ENCODE measurements around the gene TTC21B.
"Not testable (repeated sequence)": the region's sequence is repeated elsewhere in the genome, so short reads cannot be mapped to it uniquely, and the experiment has no call there.

Gene TTC21B

GRCh38 chr2:165877565-165878550, 75.7 kb downstream of the TTC21B start:
- no peak for FAIRE-seq

DNA sequence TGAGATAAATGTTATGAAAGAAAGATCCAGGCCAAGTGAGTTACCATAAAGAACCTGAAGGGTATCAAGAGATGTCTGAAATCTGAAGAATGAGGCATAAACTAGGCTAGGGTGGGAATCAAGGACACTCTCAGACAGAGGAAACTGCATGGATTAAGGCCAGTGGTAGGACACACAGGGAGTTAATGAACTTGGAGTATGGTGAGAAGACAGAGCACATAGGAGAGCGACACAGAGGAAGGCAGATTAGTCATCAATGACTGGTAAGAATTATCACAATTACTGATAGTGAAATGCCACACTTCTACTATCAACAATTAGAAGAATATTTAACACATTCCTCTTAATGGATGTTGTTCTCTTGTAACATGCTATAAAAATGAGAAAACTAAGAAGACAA, 76.9 kb downstream of the TTC21B start:
- no peak for FAIRE-seq

DNA sequence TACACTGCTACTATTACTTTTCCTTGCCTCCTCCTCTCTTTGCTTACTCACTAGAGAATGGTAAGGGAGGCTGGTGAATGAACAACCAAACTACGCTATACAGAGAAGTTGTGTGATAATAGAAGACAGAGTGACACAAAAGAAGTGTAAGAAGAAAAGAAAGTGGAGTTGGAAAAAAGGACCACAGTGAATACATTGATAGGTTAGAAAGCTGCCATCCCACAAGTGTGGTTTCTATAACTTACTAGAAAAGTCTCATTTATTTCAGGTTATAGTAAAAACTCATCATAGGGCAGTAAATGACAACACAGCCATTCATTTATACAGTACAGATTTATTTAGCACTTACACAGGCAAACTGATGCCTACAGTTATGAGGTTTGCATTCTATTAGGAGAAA, 77.3 kb downstream of the TTC21B start:
- no peak for FAIRE-seq

DNA sequence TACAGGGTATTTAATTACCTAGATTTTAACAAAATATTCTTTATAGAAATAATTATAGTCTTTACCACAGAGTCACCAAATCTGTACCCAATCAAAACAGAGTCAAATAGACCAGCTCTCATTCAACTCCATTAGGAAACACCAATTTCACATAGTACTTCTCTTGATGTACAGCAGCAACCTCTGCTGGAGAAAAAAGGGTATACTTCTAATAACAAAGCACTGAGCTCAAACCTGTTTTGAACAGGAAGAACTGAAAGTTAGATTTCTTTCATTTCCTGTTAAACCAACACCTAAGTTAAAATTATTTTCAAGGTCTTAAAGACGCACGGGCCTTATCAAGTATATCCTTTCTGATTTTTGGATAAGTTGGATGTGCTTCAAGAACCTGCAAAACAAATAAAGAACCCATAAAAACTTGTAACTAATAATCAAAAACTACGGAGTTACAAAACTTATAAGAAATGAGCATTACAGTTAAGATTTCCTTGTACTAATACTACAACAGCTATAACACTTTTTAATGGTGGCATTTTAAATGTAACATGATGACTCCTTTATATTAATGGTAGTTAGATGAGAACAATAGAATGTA, 79.0 kb downstream of the TTC21B start:
- FAIRE-seq = peak; percentile 96

DNA sequence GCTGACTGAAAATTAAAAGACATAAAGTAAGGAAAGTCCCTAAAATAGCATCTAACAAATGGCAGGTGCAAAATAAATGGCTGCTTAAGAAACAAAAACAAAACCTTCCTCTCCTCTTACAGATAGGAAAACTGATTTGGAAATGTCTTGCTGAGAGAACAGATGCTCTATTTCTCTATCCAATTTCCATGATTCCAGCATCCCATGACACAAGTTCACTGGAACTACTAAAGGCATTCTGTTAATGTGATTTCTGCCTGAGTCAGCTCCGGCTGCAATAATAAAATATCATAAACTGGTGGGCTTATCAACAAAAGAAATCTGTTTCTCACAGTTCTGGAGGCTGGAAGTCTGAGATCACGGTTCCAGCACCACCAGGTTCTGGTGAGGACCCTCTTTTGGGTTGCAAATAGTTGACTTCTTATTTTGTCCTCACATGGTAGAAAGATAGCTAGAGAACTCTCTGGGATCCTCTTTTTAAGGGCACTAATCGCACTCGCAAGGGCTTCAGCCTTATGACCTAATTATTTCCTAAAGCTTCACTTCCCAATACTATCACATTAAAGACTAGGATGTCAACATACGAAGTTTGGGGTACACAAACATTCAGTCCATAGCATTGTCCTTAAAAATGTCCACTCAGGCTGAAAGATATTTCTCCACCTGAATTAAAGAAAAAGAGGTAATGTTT, 81.3 kb downstream of the TTC21B start:
- no peak for FAIRE-seq

DNA sequence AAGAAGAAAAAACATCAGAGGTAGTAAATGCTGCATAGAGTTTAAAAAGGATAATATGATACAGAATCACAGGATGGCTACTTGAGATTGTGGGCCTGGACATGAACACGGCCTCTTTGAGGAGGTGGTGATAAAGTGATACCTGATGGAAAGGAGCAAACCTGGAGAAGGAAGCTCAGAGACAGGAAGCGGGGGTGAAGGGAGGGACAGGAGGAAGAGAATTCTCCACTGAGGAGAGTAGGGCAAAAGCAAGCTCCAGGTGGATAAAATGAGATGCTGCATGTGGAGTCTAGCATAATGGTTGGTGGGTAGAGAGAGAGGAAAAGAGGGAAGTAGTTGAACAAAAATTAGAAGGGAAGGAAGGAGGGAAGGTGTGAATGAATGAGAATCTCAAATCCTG, 82.6 kb downstream of the TTC21B start:
- no peak for FAIRE-seq

DNA sequence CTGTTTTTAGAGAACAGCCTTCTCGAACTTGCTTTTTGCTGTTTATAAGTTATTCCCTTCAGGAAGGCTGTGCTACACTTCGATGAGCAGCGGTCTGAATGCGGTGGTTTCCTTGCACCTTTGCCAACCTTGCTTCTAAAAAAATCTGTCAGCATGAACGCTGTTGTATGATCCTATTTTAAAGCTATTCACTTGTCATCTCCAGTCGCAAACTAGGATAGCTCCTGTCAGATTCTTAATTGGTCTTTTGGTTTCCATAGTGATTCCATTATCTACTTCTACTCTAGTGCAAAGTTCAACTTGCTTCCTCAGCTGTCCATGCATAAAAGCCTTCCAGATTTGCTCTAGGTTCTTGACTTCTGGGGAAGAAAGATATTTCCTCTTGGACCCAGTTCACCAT, 83.2 kb downstream of the TTC21B start:
- FAIRE-seq = no peak

- no peak for FAIRE-seq
Observed at GRCh38 chr2:165868211-165868610, 85.4 kb downstream of the TTC21B start.

DNA sequence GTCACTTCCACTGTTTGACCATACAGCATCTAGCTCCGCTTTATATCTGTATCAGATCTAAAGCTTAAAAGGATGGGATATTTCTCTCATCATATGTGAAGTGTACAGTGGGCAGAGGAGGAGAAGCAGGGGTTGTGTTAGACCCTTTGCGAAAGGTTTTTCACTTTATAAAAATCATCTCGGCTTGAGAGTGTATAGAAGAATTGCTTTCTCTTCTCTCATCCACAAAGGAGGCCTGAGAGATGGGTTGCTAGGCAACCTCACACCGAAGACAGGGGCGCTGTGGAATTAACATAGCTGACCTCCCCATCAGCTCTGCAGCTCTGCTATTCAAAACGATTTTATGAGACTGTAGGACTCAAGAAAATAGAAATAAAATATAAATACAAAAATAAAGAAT, 89.3 kb downstream of the TTC21B start:
- FAIRE-seq = no peak

DNA sequence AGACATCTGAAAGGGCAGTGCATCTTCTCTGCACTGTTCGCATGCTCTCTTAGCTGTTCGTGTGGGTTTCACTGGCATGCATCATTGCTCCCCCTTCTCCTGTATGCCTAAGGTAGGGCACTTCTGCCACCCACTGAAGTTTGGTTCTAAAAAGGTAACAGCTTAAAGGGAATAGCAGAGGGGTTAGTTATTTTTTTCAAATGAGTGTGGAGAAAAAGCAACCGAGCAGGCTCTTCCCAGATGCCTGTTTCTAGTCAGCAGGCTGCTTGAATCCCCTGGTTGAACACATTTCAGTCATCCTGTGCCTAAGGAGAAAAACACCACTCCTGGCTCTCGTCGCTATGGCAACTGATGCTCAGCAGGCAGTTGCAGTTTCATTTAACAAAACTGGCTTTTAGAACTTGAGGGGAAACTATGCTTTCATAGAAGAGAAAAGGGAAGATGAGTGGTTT, 89.7 kb downstream of the TTC21B start:
- no peak for FAIRE-seq

- not testable (repeated sequence) for FAIRE-seq
Observed at GRCh38 chr2:165861083-165861482, 92.5 kb downstream of the TTC21B start.

GRCh38 chr2:165859723-165860122, 93.9 kb downstream of the TTC21B start:
- not testable (repeated sequence) for FAIRE-seq

GRCh38 chr2:165857876-165858275, 95.7 kb downstream of the TTC21B start:
- FAIRE-seq = no peak

DNA sequence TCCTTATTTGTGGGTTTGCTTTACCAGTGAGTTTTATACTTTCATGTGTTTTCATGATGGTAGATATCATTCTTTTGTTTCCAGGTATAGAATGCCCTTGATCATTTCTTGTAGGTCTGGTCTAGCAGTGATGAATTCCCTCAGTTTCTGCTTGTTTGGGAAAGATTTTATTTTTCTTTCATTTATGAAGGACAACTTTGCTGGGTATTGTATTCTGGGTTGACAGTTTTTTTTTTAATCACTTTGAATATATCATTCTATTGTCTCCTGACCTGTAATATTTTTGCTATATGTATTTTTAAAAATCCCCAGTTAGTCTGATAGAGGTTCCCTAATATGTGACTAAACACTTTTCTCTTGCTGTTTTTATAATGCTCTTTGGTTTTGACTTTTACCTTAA, 101.2 kb downstream of the TTC21B start:
- no peak for FAIRE-seq

GRCh38 chr2:165847001-165847400, 106.6 kb downstream of the TTC21B start:
- FAIRE-seq = no peak

DNA sequence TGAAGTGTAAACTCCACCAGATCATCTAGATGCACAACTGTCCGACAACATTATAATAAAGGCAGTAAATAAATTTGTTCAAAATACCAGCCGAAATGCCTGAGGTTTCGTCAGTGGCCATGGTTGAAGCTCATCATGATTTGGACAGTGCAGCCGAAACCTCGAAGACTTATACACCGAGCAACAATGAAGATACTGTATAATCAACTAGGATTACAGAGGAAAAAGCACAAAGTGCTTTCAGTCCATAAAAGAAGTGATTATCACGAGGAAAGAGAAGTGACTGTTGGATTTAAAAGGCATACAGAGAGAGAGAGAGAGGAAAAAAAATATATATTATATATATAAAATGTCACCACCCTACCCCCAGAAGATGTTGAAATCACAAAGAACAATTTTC, 107.5 kb downstream of the TTC21B start:
- no peak for FAIRE-seq

GRCh38 chr2:165844216-165844615, 109.4 kb downstream of the TTC21B start:
- FAIRE-seq = no peak

DNA sequence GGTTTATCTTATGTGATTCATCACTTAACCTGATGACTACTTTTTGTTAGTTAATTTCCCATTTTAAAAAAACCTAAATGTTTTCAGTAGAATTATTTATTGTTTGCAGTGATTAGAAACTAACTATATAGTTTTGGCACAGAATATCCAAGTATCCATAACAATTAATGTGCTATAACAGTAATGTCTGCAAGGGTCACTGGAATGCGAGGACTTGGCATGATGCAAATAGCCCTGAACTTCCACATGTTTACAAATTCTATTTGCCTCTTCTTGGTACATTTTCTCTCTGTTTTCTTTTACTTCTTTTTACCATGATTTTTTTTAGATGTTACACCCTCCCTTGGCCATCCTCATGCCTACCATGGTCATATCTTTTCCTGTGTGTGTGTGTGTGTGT, 110.2 kb downstream of the TTC21B start:
- FAIRE-seq = no peak

DNA sequence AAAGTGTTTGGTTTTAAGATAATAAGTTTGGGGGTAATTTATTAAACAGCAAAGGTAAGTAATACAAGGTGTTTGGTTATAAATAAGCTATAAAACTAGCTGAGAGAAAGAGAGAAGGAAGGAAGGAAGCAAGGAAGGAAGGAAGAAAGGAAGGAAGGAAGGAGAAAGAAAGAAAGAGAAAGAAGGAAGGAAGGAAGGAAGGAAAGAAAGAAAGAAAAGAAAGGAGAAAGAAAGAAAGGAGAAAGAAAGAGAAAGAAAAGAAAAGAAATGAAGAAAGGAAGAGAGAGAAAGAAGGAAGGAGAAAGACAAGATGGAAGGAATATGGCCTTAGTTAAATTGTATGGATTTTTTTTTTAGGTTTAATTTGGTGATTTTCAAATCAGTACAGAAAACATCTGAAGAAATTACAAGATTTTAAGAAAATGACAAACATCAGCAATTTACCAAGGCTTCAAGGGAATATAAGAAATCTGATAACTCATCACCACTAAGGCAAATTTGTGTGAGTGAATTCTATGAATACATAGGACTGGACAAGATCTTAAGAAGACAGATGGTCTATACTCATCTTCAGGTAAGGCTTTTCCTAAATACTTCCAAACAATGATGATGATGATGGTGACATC, 113.1 kb downstream of the TTC21B start:
- FAIRE-seq = no peak

- FAIRE-seq = no peak
Observed at GRCh38 chr2:165839610-165840009, 114.0 kb downstream of the TTC21B start.

GRCh38 chr2:165837122-165837521, 116.5 kb downstream of the TTC21B start:
- no peak for FAIRE-seq

DNA sequence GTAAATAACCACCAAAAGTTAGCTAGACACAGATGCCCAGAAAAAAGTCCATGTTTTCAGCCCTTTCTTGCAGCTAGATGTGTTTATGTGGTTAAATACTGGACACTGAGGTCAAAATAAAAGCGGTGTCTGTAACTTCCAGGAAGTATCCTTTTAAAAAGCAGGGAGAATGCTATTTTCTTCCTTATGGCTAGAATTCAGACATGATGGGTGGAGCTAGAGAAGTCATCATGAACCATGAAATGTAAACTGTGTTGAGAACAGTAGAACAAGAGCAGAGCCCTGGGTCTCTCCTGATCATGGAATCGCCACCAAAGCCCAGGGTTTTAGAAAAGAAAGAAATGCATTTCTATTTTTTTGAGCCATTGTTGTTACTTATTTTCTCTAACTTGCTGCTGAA, 118.2 kb downstream of the TTC21B start:
- FAIRE-seq = no peak

DNA sequence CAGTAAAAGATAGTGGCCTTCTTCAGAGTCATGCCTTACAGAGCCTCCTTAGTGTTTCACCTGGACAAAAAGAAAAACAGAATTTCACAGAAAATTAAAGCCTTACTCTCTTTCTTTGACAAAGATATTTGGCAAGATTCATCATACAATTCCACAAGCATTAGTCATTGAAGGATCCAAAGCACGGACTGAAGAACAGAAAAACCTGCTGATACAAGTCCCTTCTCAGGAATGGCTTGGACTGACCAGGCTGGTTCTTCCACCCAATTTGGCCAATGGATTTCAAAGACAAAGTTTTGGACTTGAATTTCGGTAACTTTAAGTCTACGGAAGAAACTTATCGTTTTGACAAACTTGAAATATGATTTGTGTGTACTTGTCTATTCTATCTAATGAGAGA, 120.4 kb downstream of the TTC21B start:
- FAIRE-seq = no peak
